Measurements from ENCODE around the gene AATK. TPM values are rescaled to one million over a fixed set of nuclear protein-coding genes. Genes with fewer than 3 reads are reported as not detected.

AATK gene
- total and polyA plus RNA-seq, 2 of the 13 experiments (the other 11 are each of a cell fraction or from before 2014, with no cell fraction given): 2.9 to 8.4 TPM

GRCh38 chr17:81187586-81188490 lies 21.8 kb upstream of the AATK start:
- FAIRE-seq (no peak), DNase-seq (ENCODE audit: low spot score) (no peak), ATAC-seq (no peak)
- BruUV-seq (replicated peaks): no TSS peak
- Histone ChIP-seq H3K27me3 (ENCODE audit: control insufficient read depth in 1 of 2, insufficient read depth in 2 of 2, low read length in 2 of 2) (peaks cover 6 to 17% of the 10 kb centered on the region in 2 experiments; a peak in 3 of 5 replicates), H3K79me2 (ENCODE audit: insufficient read depth, low read length) (no peaks in the 10 kb centered on the region), H3K36me3 (replicated peaks in 1 of 2; ENCODE audit: control insufficient read depth in 1 of 2, insufficient read depth in 2 of 2, low read length in 2 of 2) (peaks cover 3 to 4% of the 10 kb centered on the region in 2 experiments; a peak in 2 of 5 replicates), H3K4me2 (ENCODE audit: low read depth, low read length) (no peak overlapping the region), H3K9me3 (ENCODE audit: low read length) (no peaks in the 10 kb centered on the region), H3K4me3 (replicated peaks in 1 of 3; ENCODE audit: insufficient read depth in 1 of 3, low read depth in 2 of 3, low read length in 3 of 3) (no peak overlapping the region), H3K4me1 (ENCODE audit: insufficient read depth, low read length) (peaks cover 24% of the 10 kb centered on the region), H3K9ac (ENCODE audit: insufficient read depth, low read depth, low read length) (no peak overlapping the region), H4K20me1 (ENCODE audit: insufficient read depth, low read length) (no peaks in the 10 kb centered on the region), H2AFZ (ENCODE audit: low read length) (no peak overlapping the region), H3K27ac (ENCODE audit: extremely low read length, insufficient read depth, low read length) (no peak overlapping the region)
- intact Hi-C loops (cut with micrococcal nuclease; ENCODE audit: unreplicated experiment): no loop called here
- ChIA-PET CTCF (ENCODE audit: low intra/inter-chr PET ratio, low total read pairs) (interaction anchor here (2.2 kb wide), 1 partner anchor 46 kb away, joined by 11 read pairs; no protein-coding TSS in a partner anchor), POLR2A (no interaction called here)
- WGBS (ENCODE audit: low lambda C conversion rate): 75% methylated on average over 24 of the region's 26 CpGs
- in situ Hi-C loops (cut with HindIII; ENCODE audit: extremely low pct_ligation_motif_present, low pct_unique_long_range_greater_than_20kb): no loop called here
- TF ChIP-seq ATAD3A (CRISPR knock-in tag; IDR thresholded peaks at IDR 0.05) (no peak), NONO (IDR thresholded peaks at IDR 0.05) (no peak), NONO (CRISPR knock-in tag; conservative IDR thresholded peaks at IDR 0.05) (no peak), AGO2 (optimal IDR thresholded peaks at IDR 0.05; ENCODE audit: low read depth, low read length) (peak; percentile 65), ZSCAN25 (CRISPR knock-in tag; IDR thresholded peaks at IDR 0.05) (no peak), CTCF (CRISPR knock-in tag; IDR thresholded peaks at IDR 0.05) (no peak), ZNF20 (CRISPR knock-in tag; IDR thresholded peaks at IDR 0.05) (no peak), ZNF260 (CRISPR knock-in tag; IDR thresholded peaks at IDR 0.05; ENCODE audit: borderline replicate concordance, low read depth) (no peak), MXI1 (IDR thresholded peaks at IDR 0.05; ENCODE audit: borderline replicate concordance, low read depth, low read length) (no peak), NFE2L1 (CRISPR knock-in tag; IDR thresholded peaks at IDR 0.05; ENCODE audit: borderline replicate concordance) (no peak), FOXK2 (IDR thresholded peaks at IDR 0.05) (no peak), POLR2AphosphoS2 (IDR thresholded peaks at IDR 0.05; ENCODE audit: low read depth, low read length) (no peak), AKAP8 (CRISPR knock-in tag; IDR thresholded peaks at IDR 0.05) (0 out of 2 replicates have a peak, but pooled peaks have one; percentile 63), ZNF333 (CRISPR knock-in tag; IDR thresholded peaks at IDR 0.05; ENCODE audit: borderline replicate concordance) (no peak), ZFY (CRISPR knock-in tag; IDR thresholded peaks at IDR 0.05) (0 out of 2 replicates have a peak, but pooled peaks have one; percentile 7)
- TF ChIP-seq, protein P1, sequence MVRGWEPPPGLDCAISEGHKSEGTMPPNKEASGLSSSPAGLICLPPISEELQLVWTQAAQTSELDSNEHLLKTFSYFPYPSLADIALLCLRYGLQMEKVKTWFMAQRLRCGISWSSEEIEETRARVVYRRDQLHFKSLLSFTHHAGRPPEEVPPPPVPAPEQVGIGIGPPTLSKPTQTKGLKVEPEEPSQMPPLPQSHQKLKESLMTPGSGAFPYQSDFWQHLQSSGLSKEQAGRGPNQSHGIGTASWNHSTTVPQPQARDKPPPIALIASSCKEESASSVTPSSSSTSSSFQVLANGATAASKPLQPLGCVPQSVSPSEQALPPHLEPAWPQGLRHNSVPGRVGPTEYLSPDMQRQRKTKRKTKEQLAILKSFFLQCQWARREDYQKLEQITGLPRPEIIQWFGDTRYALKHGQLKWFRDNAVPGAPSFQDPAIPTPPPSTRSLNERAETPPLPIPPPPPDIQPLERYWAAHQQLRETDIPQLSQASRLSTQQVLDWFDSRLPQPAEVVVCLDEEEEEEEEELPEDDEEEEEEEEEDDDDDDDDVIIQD (CRISPR knock-in tag; IDR thresholded peaks at IDR 0.05; ENCODE audit: low read depth): no peak
- TF ChIP-seq, protein P2, sequence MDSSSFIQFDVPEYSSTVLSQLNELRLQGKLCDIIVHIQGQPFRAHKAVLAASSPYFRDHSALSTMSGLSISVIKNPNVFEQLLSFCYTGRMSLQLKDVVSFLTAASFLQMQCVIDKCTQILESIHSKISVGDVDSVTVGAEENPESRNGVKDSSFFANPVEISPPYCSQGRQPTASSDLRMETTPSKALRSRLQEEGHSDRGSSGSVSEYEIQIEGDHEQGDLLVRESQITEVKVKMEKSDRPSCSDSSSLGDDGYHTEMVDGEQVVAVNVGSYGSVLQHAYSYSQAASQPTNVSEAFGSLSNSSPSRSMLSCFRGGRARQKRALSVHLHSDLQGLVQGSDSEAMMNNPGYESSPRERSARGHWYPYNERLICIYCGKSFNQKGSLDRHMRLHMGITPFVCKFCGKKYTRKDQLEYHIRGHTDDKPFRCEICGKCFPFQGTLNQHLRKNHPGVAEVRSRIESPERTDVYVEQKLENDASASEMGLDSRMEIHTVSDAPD (CRISPR knock-in tag; IDR thresholded peaks at IDR 0.05): no peak

All from HepG2 (cell line).